H1 (cell line): ENCODE results near the gene ATOH8. TPM values are rescaled to one million over a fixed set of nuclear protein-coding genes. Genes with fewer than 3 reads are reported as not detected.

ENCODE experiments used
- EZH2 ChIP-seq: fragments of 200-600 bp; sonication (generic); IDR thresholded peaks from 2 replicates; pipeline ENCODE4 v1.7.1; 2012; ENCODE audit warnings: low read depth, mild to moderate bottlenecking, moderate library complexity, low read length, inconsistent platforms; ENCODE audit not compliant: severe bottlenecking
- GTF2F1 ChIP-seq: IDR thresholded peaks from 2 replicates; pipeline ENCODE4 v1.6.1; 2012; ENCODE audit warnings: low read depth, low read length, improper control_type of control experiment, borderline replicate concordance
- MAFK ChIP-seq: IDR thresholded peaks from 2 replicates; pipeline ENCODE4 v1.6.1; 2012; ENCODE audit warnings: low read depth, mild to moderate bottlenecking, improper control_type of control experiment, low read length
- polyA plus RNA-seq, 7 experiments: library from polyadenylated mRNA; depleted of rRNA in 3 of 7; stranded (reverse) in 5 of 7; unstranded in 2 of 7; fragments of >200 nt in 5 of 7; fragments of 200-250 nt in 2 of 7; gene quantifications; 1 replicate in 5 of 7; 2 replicates in 1 of 7; 4 replicates in 1 of 7; pipeline versions ENCODE4 v1.2.1 to v1.2.3, GENCODE V29; 2011 to 2013; ENCODE audit warnings: missing spikeins in 2 of 7, mixed read lengths in 2 of 7
- total RNA-seq: library from RNA; stranded (reverse); fragmentation: NEBNext Ultra II Directional; extraction: Animal tissue kit (Norgen Biotek cat#: 25700); gene quantifications from 2 replicates; pipeline ENCODE4 v1.2.1, GENCODE V29; 2021

The ATOH8 gene
- total and polyA plus RNA-seq, 2 of the 8 experiments (the other 6 are each of a cell fraction or from before 2014, with no cell fraction given): 0.50 to 0.53 TPM

- TF ChIP-seq MAFK: no peak
- TF ChIP-seq EZH2: no peak
- TF ChIP-seq GTF2F1: no peak
These were observed 25.4 kb upstream of the ATOH8 start (continued) for GRCh38 chr2:85728342-85728741.
